Renal cortex interstitium (tissue), 11 donors: ENCODE measurements around the gene SYNE2. TPM values are rescaled to one million over a fixed set of nuclear protein-coding genes. Genes with fewer than 3 reads are reported as not detected.
A peak's percentile ranks its signal among the peaks of the same experiment; 100 is the strongest.
"Not testable (repeated sequence)": the region's sequence is repeated elsewhere in the genome, so short reads cannot be mapped to it uniquely, and the experiment has no call there.

Experiments used
- DNase-seq, 11 donors: peaks; one replicate each; pipeline ENCODE4 v3.0.0-alpha.2; 2013; ENCODE audit warnings: low read depth in 9 of 11, low spot score in 4 of 11; ENCODE audit errors: extremely low read depth in 1 of 11
- polyA plus RNA-seq, 3 donors: library from polyadenylated mRNA; unstranded; fragments of 120-200 nt; gene quantifications; one replicate each; pipeline ENCODE4 v1.2.1, GENCODE V29; 2013; ENCODE audit not compliant: insufficient read length in 3 of 3

Gene SYNE2
- polyA plus RNA-seq, 3 donors = 113 to 171 (median 131) TPM

- no peak for DNase-seq
Observed at GRCh38 chr14:63988579-63988978, 135.8 kb downstream of the SYNE2 start.

GRCh38 chr14:63991833-63992232, 139.0 kb downstream of the SYNE2 start:
- DNase-seq = no peak

- no peak for DNase-seq
Observed at GRCh38 chr14:63992858-63993257, 140.1 kb downstream of the SYNE2 start.

GRCh38 chr14:63993992-63994391, 141.2 kb downstream of the SYNE2 start:
- no peak for DNase-seq

- no peak for DNase-seq
Observed at GRCh38 chr14:63995285-63995684, 142.5 kb downstream of the SYNE2 start.

- no peak for DNase-seq
Observed at GRCh38 chr14:63996016-63996415, 143.2 kb downstream of the SYNE2 start.

- no peak for DNase-seq
Observed at GRCh38 chr14:63996625-63997220, 143.9 kb downstream of the SYNE2 start.

- no peak for DNase-seq
Observed at GRCh38 chr14:64000749-64001148, 147.9 kb downstream of the SYNE2 start.

- DNase-seq = no peak
Observed at GRCh38 chr14:64005822-64006221, 153.0 kb downstream of the SYNE2 start.

- DNase-seq = no peak
Observed at GRCh38 chr14:64008016-64008415, 155.2 kb downstream of the SYNE2 start.

GRCh38 chr14:64012003-64012402, 159.2 kb downstream of the SYNE2 start:
- no peak for DNase-seq

- peak in 2 of 11 donors; percentile 11 to 16 for DNase-seq
Observed at GRCh38 chr14:64012720-64013119, 159.9 kb downstream of the SYNE2 start.

GRCh38 chr14:64025479-64025878, 172.7 kb downstream of the SYNE2 start:
- no peak for DNase-seq

- DNase-seq = no peak
Observed at GRCh38 chr14:64026600-64026999, 173.8 kb downstream of the SYNE2 start.

GRCh38 chr14:64035143-64035542, 182.3 kb downstream of the SYNE2 start:
- no peak for DNase-seq

- DNase-seq = not testable (repeated sequence)
Observed at GRCh38 chr14:64037869-64038745, 185.3 kb downstream of the SYNE2 start.

GRCh38 chr14:64038841-64039542, 186.2 kb downstream of the SYNE2 start:
- no peak for DNase-seq

GRCh38 chr14:64040044-64040443, 187.2 kb downstream of the SYNE2 start:
- DNase-seq = no peak

- DNase-seq = not testable (repeated sequence)
Observed at GRCh38 chr14:64043296-64043695, 190.5 kb downstream of the SYNE2 start.

GRCh38 chr14:64045091-64045490, 192.3 kb downstream of the SYNE2 start:
- DNase-seq = no peak
